ENCODE results near the gene RIMBP2. TPM values are rescaled to one million over a fixed set of nuclear protein-coding genes. Genes with fewer than 3 reads are reported as not detected.

Gene RIMBP2
- total and polyA plus RNA-seq, 2 experiments from 2014 or later = 0.31 to 0.37 TPM

DNA sequence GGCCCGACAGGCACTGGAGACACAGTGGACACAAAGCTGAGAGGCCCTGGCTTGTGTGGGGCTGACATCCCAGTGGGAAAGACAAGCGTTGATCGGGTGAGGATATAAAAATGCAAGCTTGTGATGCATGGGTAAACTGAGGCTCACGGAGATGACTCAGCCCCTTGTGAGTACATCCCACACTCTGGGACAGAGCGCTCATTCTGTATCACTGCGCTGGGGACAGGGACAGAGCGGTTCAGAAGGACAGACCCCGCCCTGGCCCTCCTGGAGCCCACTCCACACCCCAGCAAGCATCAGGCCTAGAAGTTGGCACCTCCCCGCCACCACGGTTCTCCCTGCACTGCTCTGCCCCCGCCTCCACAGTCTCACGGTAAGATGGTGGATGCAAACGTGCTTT lies 222.1 kb downstream of the RIMBP2 start (continued):
- TF ChIP-seq, protein P1, sequence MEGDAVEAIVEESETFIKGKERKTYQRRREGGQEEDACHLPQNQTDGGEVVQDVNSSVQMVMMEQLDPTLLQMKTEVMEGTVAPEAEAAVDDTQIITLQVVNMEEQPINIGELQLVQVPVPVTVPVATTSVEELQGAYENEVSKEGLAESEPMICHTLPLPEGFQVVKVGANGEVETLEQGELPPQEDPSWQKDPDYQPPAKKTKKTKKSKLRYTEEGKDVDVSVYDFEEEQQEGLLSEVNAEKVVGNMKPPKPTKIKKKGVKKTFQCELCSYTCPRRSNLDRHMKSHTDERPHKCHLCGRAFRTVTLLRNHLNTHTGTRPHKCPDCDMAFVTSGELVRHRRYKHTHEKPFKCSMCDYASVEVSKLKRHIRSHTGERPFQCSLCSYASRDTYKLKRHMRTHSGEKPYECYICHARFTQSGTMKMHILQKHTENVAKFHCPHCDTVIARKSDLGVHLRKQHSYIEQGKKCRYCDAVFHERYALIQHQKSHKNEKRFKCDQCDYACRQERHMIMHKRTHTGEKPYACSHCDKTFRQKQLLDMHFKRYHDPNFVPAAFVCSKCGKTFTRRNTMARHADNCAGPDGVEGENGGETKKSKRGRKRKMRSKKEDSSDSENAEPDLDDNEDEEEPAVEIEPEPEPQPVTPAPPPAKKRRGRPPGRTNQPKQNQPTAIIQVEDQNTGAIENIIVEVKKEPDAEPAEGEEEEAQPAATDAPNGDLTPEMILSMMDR (conservative IDR thresholded peaks at IDR 0.05; ENCODE audit: low read depth in 2 of 2) = no peak
- TF ChIP-seq ZNF114 (CRISPR knock-in tag; IDR thresholded peaks at IDR 0.05) (no peak), STAT1 (IDR thresholded peaks at IDR 0.05; ENCODE audit: unreplicated experiment) (no peak), EZH2phosphoT487 (IDR thresholded peaks at IDR 0.05; ENCODE audit: unreplicated experiment) (no peak), CREB1 (CRISPR knock-in tag; IDR thresholded peaks at IDR 0.05; ENCODE audit: low read depth) (no peak)

DNA sequence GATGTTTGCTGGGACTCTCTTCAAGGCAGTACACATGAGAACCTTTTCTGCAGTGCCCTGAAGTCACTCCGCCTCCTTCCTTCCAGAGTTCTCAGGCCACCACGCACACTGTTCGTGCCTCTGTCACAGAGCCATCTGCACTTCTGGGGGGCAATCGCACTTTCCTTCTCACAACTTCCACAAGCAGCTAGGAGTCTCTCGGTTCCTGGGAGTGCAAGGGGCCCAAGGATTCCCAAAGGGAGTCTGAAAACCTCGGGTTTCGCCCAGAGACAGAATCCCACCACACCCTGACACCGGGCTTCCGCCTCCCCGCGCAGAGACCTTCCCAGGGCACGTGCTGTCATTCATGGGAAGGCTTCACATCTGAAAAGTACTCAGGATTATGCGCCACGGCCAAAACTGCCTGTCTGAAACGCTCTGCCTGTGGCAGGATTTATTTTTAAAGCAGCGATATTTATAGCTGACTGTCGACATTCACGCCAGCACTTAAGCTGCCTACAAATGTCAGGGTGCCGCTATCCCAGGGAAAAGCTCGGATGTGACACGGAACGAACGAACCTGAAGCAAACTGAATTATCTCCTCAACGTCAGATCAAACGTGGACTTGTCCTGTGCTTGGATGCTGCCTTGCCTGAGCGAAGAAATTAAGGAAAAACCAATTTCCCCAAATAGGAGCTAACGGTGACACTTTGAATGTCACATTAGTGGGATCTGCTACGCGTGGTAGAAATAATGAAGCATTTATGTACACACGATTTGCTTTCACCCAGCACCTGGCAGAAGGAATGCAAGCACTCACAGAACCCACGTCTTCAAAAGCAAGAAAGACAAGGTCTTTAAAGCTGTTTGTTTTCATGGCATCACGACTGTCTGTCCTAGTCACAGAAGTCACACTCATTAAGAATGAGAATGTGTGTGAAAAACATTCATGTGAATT lies 224.4 kb downstream of the RIMBP2 start:
- no peak overlapping the region for H3K4me3 Mint-ChIP-seq
- Histone ChIP-seq H3K36me3 (ENCODE audit: insufficient read depth) (no peaks in the 10 kb centered on the region), H3K9me2 (ENCODE audit: insufficient read depth) (no peaks in the 10 kb centered on the region), H3K4me3 (no peak overlapping the region), H3K27me3 (ENCODE audit: insufficient read depth) (no peaks in the 10 kb centered on the region), H3K4me2 (no peak overlapping the region), H3F3A (replicated peaks; ENCODE audit: low read depth) (no peaks in the 10 kb centered on the region), H3K4me1 (ENCODE audit: insufficient read depth) (no peaks in the 10 kb centered on the region), H4K20me1 (replicated peaks; ENCODE audit: insufficient read depth) (no peaks in the 10 kb centered on the region), H3K79me2 (replicated peaks; ENCODE audit: insufficient read depth) (no peaks in the 10 kb centered on the region), H3K27ac (ENCODE audit: low read depth) (no peak overlapping the region), H2AFZ (no peak overlapping the region)
- H3K36me3 Mint-ChIP-seq (ENCODE audit: low read depth) = peaks cover 34% of the 10 kb centered on the region; the same call in 2 of the 3 replicates
- H3K27me3 Mint-ChIP-seq (ENCODE audit: insufficient read depth, low read depth, poor library complexity) = peaks cover 2% of the 10 kb centered on the region
- H3K4me1 Mint-ChIP-seq = no peaks in the 10 kb centered on the region
- no peak overlapping the region for H3K27ac Mint-ChIP-seq
- DNase-seq (ENCODE audit: low spot score) = no peak
- peaks cover 99% of the 10 kb centered on the region for H3K9me3 Mint-ChIP-seq
- no peak for ATAC-seq
- no peak for TF ChIP-seq ZNF114 (CRISPR knock-in tag; IDR thresholded peaks at IDR 0.05)
- no peak for TF ChIP-seq STAT1 (IDR thresholded peaks at IDR 0.05; ENCODE audit: unreplicated experiment)
- TF ChIP-seq, protein P2, sequence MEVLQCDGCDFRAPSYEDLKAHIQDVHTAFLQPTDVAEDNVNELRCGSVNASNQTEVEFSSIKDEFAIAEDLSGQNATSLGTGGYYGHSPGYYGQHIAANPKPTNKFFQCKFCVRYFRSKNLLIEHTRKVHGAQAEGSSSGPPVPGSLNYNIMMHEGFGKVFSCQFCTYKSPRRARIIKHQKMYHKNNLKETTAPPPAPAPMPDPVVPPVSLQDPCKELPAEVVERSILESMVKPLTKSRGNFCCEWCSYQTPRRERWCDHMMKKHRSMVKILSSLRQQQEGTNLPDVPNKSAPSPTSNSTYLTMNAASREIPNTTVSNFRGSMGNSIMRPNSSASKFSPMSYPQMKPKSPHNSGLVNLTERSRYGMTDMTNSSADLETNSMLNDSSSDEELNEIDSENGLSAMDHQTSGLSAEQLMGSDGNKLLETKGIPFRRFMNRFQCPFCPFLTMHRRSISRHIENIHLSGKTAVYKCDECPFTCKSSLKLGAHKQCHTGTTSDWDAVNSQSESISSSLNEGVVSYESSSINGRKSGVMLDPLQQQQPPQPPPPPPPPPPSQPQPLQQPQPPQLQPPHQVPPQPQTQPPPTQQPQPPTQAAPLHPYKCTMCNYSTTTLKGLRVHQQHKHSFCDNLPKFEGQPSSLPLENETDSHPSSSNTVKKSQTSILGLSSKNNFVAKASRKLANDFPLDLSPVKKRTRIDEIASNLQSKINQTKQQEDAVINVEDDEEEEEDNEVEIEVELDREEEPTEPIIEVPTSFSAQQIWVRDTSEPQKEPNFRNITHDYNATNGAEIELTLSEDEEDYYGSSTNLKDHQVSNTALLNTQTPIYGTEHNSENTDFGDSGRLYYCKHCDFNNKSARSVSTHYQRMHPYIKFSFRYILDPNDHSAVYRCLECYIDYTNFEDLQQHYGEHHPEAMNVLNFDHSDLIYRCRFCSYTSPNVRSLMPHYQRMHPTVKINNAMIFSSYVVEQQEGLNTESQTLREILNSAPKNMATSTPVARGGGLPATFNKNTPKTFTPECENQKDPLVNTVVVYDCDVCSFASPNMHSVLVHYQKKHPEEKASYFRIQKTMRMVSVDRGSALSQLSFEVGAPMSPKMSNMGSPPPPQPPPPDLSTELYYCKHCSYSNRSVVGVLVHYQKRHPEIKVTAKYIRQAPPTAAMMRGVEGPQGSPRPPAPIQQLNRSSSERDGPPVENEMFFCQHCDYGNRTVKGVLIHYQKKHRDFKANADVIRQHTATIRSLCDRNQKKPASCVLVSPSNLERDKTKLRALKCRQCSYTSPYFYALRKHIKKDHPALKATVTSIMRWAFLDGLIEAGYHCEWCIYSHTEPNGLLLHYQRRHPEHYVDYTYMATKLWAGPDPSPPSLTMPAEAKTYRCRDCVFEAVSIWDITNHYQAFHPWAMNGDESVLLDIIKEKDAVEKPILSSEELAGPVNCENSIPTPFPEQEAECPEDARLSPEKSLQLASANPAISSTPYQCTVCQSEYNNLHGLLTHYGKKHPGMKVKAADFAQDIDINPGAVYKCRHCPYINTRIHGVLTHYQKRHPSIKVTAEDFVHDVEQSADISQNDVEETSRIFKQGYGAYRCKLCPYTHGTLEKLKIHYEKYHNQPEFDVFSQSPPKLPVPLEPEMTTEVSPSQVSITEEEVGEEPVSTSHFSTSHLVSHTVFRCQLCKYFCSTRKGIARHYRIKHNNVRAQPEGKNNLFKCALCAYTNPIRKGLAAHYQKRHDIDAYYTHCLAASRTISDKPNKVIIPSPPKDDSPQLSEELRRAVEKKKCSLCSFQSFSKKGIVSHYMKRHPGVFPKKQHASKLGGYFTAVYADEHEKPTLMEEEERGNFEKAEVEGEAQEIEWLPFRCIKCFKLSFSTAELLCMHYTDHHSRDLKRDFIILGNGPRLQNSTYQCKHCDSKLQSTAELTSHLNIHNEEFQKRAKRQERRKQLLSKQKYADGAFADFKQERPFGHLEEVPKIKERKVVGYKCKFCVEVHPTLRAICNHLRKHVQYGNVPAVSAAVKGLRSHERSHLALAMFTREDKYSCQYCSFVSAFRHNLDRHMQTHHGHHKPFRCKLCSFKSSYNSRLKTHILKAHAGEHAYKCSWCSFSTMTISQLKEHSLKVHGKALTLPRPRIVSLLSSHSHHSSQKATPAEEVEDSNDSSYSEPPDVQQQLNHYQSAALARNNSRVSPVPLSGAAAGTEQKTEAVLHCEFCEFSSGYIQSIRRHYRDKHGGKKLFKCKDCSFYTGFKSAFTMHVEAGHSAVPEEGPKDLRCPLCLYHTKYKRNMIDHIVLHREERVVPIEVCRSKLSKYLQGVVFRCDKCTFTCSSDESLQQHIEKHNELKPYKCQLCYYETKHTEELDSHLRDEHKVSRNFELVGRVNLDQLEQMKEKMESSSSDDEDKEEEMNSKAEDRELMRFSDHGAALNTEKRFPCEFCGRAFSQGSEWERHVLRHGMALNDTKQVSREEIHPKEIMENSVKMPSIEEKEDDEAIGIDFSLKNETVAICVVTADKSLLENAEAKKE (CRISPR knock-in tag; IDR thresholded peaks at IDR 0.05) = no peak
- TF ChIP-seq, protein P3, sequence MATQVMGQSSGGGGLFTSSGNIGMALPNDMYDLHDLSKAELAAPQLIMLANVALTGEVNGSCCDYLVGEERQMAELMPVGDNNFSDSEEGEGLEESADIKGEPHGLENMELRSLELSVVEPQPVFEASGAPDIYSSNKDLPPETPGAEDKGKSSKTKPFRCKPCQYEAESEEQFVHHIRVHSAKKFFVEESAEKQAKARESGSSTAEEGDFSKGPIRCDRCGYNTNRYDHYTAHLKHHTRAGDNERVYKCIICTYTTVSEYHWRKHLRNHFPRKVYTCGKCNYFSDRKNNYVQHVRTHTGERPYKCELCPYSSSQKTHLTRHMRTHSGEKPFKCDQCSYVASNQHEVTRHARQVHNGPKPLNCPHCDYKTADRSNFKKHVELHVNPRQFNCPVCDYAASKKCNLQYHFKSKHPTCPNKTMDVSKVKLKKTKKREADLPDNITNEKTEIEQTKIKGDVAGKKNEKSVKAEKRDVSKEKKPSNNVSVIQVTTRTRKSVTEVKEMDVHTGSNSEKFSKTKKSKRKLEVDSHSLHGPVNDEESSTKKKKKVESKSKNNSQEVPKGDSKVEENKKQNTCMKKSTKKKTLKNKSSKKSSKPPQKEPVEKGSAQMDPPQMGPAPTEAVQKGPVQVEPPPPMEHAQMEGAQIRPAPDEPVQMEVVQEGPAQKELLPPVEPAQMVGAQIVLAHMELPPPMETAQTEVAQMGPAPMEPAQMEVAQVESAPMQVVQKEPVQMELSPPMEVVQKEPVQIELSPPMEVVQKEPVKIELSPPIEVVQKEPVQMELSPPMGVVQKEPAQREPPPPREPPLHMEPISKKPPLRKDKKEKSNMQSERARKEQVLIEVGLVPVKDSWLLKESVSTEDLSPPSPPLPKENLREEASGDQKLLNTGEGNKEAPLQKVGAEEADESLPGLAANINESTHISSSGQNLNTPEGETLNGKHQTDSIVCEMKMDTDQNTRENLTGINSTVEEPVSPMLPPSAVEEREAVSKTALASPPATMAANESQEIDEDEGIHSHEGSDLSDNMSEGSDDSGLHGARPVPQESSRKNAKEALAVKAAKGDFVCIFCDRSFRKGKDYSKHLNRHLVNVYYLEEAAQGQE (IDR thresholded peaks at IDR 0.05; ENCODE audit: unreplicated experiment) = no peak
- TF ChIP-seq NANOG (IDR thresholded peaks at IDR 0.05; ENCODE audit: borderline replicate concordance) = no peak
- TF ChIP-seq ZNF331 (CRISPR knock-in tag; IDR thresholded peaks at IDR 0.05; ENCODE audit: low read depth) = no peak
- TF ChIP-seq CREB1 (CRISPR knock-in tag; IDR thresholded peaks at IDR 0.05; ENCODE audit: low read depth) = no peak
- TF ChIP-seq EZH2 (IDR thresholded peaks at IDR 0.05; ENCODE audit: low read depth, unreplicated experiment) = no peak
- no peak for TF ChIP-seq POLR2AphosphoS5 (IDR thresholded peaks at IDR 0.05; ENCODE audit: low read depth)
